ENCODE results near the gene GABRB2.

- no peak for TF ChIP-seq POLR2A (IDR thresholded peaks at IDR 0.05)
- TF ChIP-seq, protein P1, sequence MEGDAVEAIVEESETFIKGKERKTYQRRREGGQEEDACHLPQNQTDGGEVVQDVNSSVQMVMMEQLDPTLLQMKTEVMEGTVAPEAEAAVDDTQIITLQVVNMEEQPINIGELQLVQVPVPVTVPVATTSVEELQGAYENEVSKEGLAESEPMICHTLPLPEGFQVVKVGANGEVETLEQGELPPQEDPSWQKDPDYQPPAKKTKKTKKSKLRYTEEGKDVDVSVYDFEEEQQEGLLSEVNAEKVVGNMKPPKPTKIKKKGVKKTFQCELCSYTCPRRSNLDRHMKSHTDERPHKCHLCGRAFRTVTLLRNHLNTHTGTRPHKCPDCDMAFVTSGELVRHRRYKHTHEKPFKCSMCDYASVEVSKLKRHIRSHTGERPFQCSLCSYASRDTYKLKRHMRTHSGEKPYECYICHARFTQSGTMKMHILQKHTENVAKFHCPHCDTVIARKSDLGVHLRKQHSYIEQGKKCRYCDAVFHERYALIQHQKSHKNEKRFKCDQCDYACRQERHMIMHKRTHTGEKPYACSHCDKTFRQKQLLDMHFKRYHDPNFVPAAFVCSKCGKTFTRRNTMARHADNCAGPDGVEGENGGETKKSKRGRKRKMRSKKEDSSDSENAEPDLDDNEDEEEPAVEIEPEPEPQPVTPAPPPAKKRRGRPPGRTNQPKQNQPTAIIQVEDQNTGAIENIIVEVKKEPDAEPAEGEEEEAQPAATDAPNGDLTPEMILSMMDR (IDR thresholded peaks at IDR 0.05 in 8 of 11, conservative IDR thresholded peaks at IDR 0.05 in 3 of 11), result no peak
These were observed 161.5 kb downstream of the GABRB2 start for GRCh38 chr5:161385027-161385426.

Data from spleen (tissue), 7 donors.